ENCODE results near the gene USP6NL.

USP6NL gene

GRCh38 chr10:11536228-11536627, 75.2 kb downstream of the USP6NL start:
- no peak overlapping the region for H3K4me3 ChIP-seq (ENCODE audit: low read length)
- H3K9ac ChIP-seq (ENCODE audit: low read length): no peak overlapping the region
- H3K9me3 ChIP-seq (ENCODE audit: control insufficient read depth, low read length): no peaks in the 10 kb centered on the region
- no peaks in the 10 kb centered on the region for H3K4me1 ChIP-seq (ENCODE audit: control insufficient read depth, insufficient read depth, low read length)
- H3K27me3 ChIP-seq (ENCODE audit: control insufficient read depth, insufficient read depth, low read length): no peaks in the 10 kb centered on the region
- no peaks in the 10 kb centered on the region for H3K36me3 ChIP-seq (ENCODE audit: control insufficient read depth, insufficient read depth, low read length)

GRCh38 chr10:11535346-11535959, 76.0 kb downstream of the USP6NL start:
- Histone ChIP-seq H3K36me3 (ENCODE audit: control insufficient read depth, insufficient read depth, low read length) (no peaks in the 10 kb centered on the region), H3K4me3 (ENCODE audit: low read length) (no peak overlapping the region), H3K9me3 (ENCODE audit: control insufficient read depth, low read length) (no peaks in the 10 kb centered on the region), H3K9ac (ENCODE audit: low read length) (no peak overlapping the region), H3K27me3 (ENCODE audit: control insufficient read depth, insufficient read depth, low read length) (no peaks in the 10 kb centered on the region), H3K4me1 (ENCODE audit: control insufficient read depth, insufficient read depth, low read length) (no peaks in the 10 kb centered on the region)

- Histone ChIP-seq H3K27me3 (ENCODE audit: control insufficient read depth, insufficient read depth, low read length) (no peaks in the 10 kb centered on the region), H3K9ac (ENCODE audit: low read length) (no peak overlapping the region), H3K36me3 (ENCODE audit: control insufficient read depth, insufficient read depth, low read length) (no peaks in the 10 kb centered on the region), H3K4me3 (ENCODE audit: low read length) (no peak overlapping the region), H3K9me3 (ENCODE audit: control insufficient read depth, low read length) (no peaks in the 10 kb centered on the region), H3K4me1 (ENCODE audit: control insufficient read depth, insufficient read depth, low read length) (no peaks in the 10 kb centered on the region)
These were observed 78.1 kb downstream of the USP6NL start for GRCh38 chr10:11533328-11533781.

GRCh38 chr10:11532306-11532705, 79.1 kb downstream of the USP6NL start:
- Histone ChIP-seq H3K36me3 (ENCODE audit: control insufficient read depth, insufficient read depth, low read length) (no peaks in the 10 kb centered on the region), H3K9ac (ENCODE audit: low read length) (no peak overlapping the region), H3K4me1 (ENCODE audit: control insufficient read depth, insufficient read depth, low read length) (no peaks in the 10 kb centered on the region), H3K4me3 (ENCODE audit: low read length) (no peak overlapping the region), H3K27me3 (ENCODE audit: control insufficient read depth, insufficient read depth, low read length) (no peaks in the 10 kb centered on the region), H3K9me3 (ENCODE audit: control insufficient read depth, low read length) (no peaks in the 10 kb centered on the region)

- Histone ChIP-seq H3K4me1 (ENCODE audit: control insufficient read depth, insufficient read depth, low read length) (no peaks in the 10 kb centered on the region), H3K27me3 (ENCODE audit: control insufficient read depth, insufficient read depth, low read length) (no peaks in the 10 kb centered on the region), H3K36me3 (ENCODE audit: control insufficient read depth, insufficient read depth, low read length) (no peaks in the 10 kb centered on the region), H3K9ac (ENCODE audit: low read length) (no peak overlapping the region), H3K4me3 (ENCODE audit: low read length) (no peak overlapping the region), H3K9me3 (ENCODE audit: control insufficient read depth, low read length) (no peaks in the 10 kb centered on the region)
These were observed 80.6 kb downstream of the USP6NL start for GRCh38 chr10:11530806-11531205.

GRCh38 chr10:11529276-11529903, 82.1 kb downstream of the USP6NL start:
- no peaks in the 10 kb centered on the region for H3K27me3 ChIP-seq (ENCODE audit: control insufficient read depth, insufficient read depth, low read length)
- H3K36me3 ChIP-seq (ENCODE audit: control insufficient read depth, insufficient read depth, low read length): no peaks in the 10 kb centered on the region
- H3K9ac ChIP-seq (ENCODE audit: low read length): no peak overlapping the region
- H3K4me3 ChIP-seq (ENCODE audit: low read length): no peak overlapping the region
- no peaks in the 10 kb centered on the region for H3K9me3 ChIP-seq (ENCODE audit: control insufficient read depth, low read length)
- H3K4me1 ChIP-seq (ENCODE audit: control insufficient read depth, insufficient read depth, low read length): no peaks in the 10 kb centered on the region

GRCh38 chr10:11528286-11528685, 83.2 kb downstream of the USP6NL start:
- Histone ChIP-seq H3K27me3 (ENCODE audit: control insufficient read depth, insufficient read depth, low read length) (no peaks in the 10 kb centered on the region), H3K4me3 (ENCODE audit: low read length) (no peak overlapping the region), H3K9me3 (ENCODE audit: control insufficient read depth, low read length) (no peaks in the 10 kb centered on the region), H3K36me3 (ENCODE audit: control insufficient read depth, insufficient read depth, low read length) (no peaks in the 10 kb centered on the region), H3K9ac (ENCODE audit: low read length) (no peak overlapping the region), H3K4me1 (ENCODE audit: control insufficient read depth, insufficient read depth, low read length) (no peaks in the 10 kb centered on the region)

GRCh38 chr10:11527691-11528255, 83.7 kb downstream of the USP6NL start:
- Histone ChIP-seq H3K9ac (ENCODE audit: low read length) (no peak overlapping the region), H3K27me3 (ENCODE audit: control insufficient read depth, insufficient read depth, low read length) (no peaks in the 10 kb centered on the region), H3K36me3 (ENCODE audit: control insufficient read depth, insufficient read depth, low read length) (no peaks in the 10 kb centered on the region), H3K9me3 (ENCODE audit: control insufficient read depth, low read length) (no peaks in the 10 kb centered on the region), H3K4me3 (ENCODE audit: low read length) (no peak overlapping the region), H3K4me1 (ENCODE audit: control insufficient read depth, insufficient read depth, low read length) (peaks cover 2% of the 10 kb centered on the region)

GRCh38 chr10:11527068-11527467, 84.4 kb downstream of the USP6NL start:
- no peaks in the 10 kb centered on the region for H3K36me3 ChIP-seq (ENCODE audit: control insufficient read depth, insufficient read depth, low read length)
- no peak overlapping the region for H3K9ac ChIP-seq (ENCODE audit: low read length)
- H3K4me3 ChIP-seq (ENCODE audit: low read length): no peak overlapping the region
- H3K4me1 ChIP-seq (ENCODE audit: control insufficient read depth, insufficient read depth, low read length): peaks cover 8% of the 10 kb centered on the region
- no peaks in the 10 kb centered on the region for H3K27me3 ChIP-seq (ENCODE audit: control insufficient read depth, insufficient read depth, low read length)
- H3K9me3 ChIP-seq (ENCODE audit: control insufficient read depth, low read length): no peaks in the 10 kb centered on the region

GRCh38 chr10:11525503-11525902, 85.9 kb downstream of the USP6NL start:
- no peak overlapping the region for H3K9ac ChIP-seq (ENCODE audit: low read length)

GRCh38 chr10:11522821-11523245, 88.6 kb downstream of the USP6NL start:
- Histone ChIP-seq H3K9me3 (ENCODE audit: control insufficient read depth, low read length) (no peaks in the 10 kb centered on the region), H3K36me3 (ENCODE audit: control insufficient read depth, insufficient read depth, low read length) (no peaks in the 10 kb centered on the region), H3K4me3 (ENCODE audit: low read length) (no peak overlapping the region), H3K27me3 (ENCODE audit: control insufficient read depth, insufficient read depth, low read length) (no peaks in the 10 kb centered on the region), H3K9ac (ENCODE audit: low read length) (no peak overlapping the region), H3K4me1 (ENCODE audit: control insufficient read depth, insufficient read depth, low read length) (peaks cover 12% of the 10 kb centered on the region)

More at GRCh38 chr10:11525503-11525902, 85.9 kb downstream of the USP6NL start:
- Histone ChIP-seq H3K27me3 (ENCODE audit: control insufficient read depth, insufficient read depth, low read length) (no peaks in the 10 kb centered on the region), H3K36me3 (ENCODE audit: control insufficient read depth, insufficient read depth, low read length) (no peaks in the 10 kb centered on the region), H3K4me3 (ENCODE audit: low read length) (no peak overlapping the region), H3K9me3 (ENCODE audit: control insufficient read depth, low read length) (no peaks in the 10 kb centered on the region), H3K4me1 (ENCODE audit: control insufficient read depth, insufficient read depth, low read length) (peaks cover 12% of the 10 kb centered on the region)

GRCh38 chr10:11521860-11522259, 89.6 kb downstream of the USP6NL start:
- Histone ChIP-seq H3K4me3 (ENCODE audit: low read length) (no peak overlapping the region), H3K27me3 (ENCODE audit: control insufficient read depth, insufficient read depth, low read length) (no peaks in the 10 kb centered on the region), H3K36me3 (ENCODE audit: control insufficient read depth, insufficient read depth, low read length) (no peaks in the 10 kb centered on the region), H3K9me3 (ENCODE audit: control insufficient read depth, low read length) (no peaks in the 10 kb centered on the region), H3K9ac (ENCODE audit: low read length) (no peak overlapping the region), H3K4me1 (ENCODE audit: control insufficient read depth, insufficient read depth, low read length) (peaks cover 12% of the 10 kb centered on the region)

Data from mucosa of stomach (tissue), 1 donor.